GM12892 (cell line): ENCODE data around the gene ANKRD55.
"Not testable (repeated sequence)": the region's sequence is repeated elsewhere in the genome, so short reads cannot be mapped to it uniquely, and the experiment has no call there.

Experiments used
- DNase-seq: peaks from one replicate; pipeline ENCODE4 v3.0.0; 2011; ENCODE audit not compliant: insufficient read length
- FAIRE-seq: peaks from 2 replicates; lab custom pipeline; 2011; peaks lifted over from hg19 to GRCh38; lab: Jason Lieb, UNC
- POLR2A ChIP-seq: IDR thresholded peaks from 2 replicates; pipeline ENCODE4 v1.6.1; 2011; ENCODE audit warnings: low read depth, low read length, control low read depth
- POLR2AphosphoS5 ChIP-seq: IDR thresholded peaks from 2 replicates; pipeline ENCODE4 v1.6.1; 2011; ENCODE audit warnings: low read depth, low read length, control low read depth
- TAF1 ChIP-seq: IDR thresholded peaks from 2 replicates; pipeline ENCODE4 v1.6.1; 2011; ENCODE audit warnings: low read depth, mild to moderate bottlenecking, control low read depth, low read length, borderline replicate concordance

The ANKRD55 gene

DNA sequence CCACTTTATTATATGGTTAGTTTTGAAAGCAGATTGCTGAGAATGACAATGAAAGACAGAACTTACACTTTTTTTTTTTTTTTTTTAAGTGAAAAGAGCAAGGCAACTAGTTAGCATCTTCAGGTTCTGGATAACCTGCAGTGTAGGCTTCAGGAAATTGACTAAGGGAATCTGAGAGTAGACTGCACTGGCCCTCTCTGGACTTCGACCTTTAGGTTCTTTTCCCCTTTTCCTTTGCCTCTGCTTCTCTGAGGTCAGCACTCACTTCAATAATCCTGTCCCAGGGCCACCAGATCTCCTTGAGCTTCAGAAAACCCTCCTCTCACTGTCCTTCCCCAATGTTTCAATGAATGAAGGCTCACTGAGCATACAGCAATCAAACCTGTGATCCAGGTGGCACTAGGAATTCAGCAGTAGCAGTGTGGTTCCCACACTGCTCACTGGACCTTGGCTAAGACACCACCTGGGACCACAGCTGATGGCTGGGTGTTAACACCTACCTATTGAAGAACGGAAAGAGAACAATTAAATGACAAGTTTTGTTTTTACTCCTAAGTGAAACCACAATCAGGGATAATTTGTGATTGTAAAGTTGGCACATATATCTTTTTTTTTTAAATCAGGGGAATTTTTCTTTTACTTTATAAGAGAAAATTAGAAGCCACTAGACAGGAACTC lies 152.6 kb downstream of the ANKRD55 start:
- FAIRE-seq (no peak), DNase-seq (no peak)
- TF ChIP-seq POLR2AphosphoS5 (no peak), TAF1 (no peak), POLR2A (no peak)

DNA sequence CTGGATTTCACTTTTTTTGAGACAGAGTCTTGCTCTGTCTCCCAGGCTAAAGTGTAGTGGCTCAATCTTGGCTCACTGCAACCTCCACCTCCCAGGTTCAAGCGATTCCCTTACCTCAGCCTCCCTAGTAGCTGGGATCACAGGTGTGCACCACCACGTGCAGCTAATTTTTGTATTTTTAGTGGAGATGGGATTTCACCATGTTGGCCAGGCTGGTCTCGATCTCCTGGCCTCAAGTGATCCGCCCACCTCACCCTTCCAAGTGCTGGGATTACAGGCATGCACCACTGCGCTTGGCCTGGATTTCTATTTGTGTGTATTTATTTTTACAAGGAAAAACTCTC lies 154.0 kb downstream of the ANKRD55 start:
- not testable (repeated sequence) for DNase-seq, FAIRE-seq

DNA sequence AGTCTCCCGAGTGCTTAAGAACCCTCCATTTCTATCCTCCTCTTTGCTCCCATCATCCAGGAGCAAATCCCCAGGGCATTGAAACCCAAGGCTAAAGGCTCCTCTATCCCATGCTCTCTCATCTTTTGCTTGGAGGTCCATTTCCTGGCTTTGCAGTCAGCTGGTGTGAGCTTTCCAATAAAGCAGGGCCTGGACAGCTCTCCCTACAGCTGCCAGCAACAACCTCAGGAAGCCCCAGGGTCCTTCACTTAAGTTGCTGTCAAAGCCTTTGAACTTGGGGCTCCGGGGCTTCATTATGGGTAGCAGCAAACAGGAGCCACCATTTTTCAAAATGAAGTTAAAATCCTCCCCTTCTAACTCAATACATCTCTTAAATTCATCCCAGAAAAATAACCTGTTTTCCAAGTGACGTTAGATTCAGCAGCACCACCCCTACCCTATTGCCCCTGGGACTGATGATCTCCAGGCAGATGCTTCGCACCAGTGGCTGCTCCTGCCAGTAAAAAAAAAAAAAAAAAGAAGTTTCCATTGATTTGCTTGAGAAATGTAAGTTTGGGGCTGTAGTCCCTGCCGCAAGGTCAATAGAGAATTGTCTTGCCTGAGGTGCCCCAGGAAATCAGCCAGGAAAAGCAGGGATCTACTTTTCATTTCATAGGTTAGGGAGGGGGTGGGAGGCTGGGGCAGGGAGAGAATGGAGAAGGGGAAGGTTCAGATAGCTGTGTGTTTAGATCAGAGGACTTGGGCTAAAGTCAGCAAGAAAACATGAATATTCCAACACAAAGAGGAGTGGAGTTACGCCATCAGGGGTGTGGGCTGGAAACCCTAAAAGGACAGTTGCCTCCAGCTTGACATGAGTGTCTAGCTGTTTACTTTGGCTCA lies 154.6 kb downstream of the ANKRD55 start:
- DNase-seq: no peak
- TF ChIP-seq POLR2AphosphoS5: no peak
- TF ChIP-seq POLR2A: no peak
- no peak for TF ChIP-seq TAF1
- FAIRE-seq: no peak

DNA sequence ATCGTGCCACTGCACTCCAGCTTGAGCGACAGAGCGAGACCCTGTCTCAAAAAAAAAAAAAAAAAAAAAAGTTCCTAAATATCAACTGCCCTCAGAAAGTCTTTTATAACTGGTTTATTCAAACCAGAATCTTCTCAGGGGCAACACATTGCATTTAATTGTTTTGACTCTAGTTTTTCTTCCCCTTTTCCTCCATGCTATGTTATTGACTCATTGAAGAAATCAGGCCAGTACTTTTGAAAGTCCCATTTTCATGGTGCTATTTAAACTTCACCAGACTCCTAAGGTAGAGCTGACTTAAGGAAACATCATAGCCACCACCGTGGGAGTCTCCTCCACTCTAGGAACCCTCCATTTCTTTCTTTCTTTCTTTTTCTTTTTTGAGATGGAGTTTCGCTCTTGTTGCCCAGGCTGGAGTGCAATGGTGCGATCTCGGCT lies 155.3 kb downstream of the ANKRD55 start:
- no peak for DNase-seq
- no peak for FAIRE-seq
- no peak for TF ChIP-seq POLR2A
- TF ChIP-seq TAF1: no peak
- no peak for TF ChIP-seq POLR2AphosphoS5

DNA sequence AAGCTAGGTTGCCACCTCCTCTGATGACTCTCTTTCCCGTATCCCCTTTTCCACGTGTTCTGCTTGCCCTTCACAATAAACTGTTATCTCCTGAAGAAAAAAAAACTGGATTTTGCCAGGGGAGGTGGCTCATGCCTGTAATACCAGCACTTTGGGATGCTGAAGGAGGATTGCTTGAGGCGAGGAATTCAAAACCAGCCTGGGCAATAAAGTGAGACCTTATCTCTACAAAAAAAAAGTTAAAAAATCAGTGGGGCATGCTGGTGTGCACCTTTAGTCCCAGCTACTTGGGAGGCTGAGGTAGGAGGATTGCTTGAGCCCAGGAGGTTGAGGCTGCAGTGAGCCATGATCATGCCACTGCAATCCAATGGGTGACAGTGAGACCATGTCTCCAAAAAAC lies 156.6 kb downstream of the ANKRD55 start:
- TF ChIP-seq POLR2A (no peak), TAF1 (no peak), POLR2AphosphoS5 (no peak)
- no peak for DNase-seq
- no peak for FAIRE-seq

DNA sequence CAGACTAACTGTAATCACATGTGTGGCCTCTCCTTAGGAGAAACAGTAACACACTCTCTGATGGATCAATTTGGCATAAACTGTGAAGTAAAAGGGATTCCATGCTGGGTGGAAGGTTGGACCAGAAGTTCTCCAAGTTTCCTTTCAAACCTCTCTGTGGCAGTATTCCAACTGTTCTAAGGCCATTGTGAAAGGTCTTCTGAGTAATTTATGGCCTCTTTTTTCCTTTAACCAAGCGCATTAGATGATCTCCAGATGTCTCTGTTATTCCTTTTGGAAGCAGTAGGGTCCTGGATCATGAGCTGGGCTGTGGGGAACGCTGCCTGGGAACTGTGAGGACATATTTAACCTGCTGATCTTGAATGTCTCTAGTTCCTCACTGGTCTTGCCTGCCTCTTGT lies 157.8 kb downstream of the ANKRD55 start:
- FAIRE-seq: no peak

DNA sequence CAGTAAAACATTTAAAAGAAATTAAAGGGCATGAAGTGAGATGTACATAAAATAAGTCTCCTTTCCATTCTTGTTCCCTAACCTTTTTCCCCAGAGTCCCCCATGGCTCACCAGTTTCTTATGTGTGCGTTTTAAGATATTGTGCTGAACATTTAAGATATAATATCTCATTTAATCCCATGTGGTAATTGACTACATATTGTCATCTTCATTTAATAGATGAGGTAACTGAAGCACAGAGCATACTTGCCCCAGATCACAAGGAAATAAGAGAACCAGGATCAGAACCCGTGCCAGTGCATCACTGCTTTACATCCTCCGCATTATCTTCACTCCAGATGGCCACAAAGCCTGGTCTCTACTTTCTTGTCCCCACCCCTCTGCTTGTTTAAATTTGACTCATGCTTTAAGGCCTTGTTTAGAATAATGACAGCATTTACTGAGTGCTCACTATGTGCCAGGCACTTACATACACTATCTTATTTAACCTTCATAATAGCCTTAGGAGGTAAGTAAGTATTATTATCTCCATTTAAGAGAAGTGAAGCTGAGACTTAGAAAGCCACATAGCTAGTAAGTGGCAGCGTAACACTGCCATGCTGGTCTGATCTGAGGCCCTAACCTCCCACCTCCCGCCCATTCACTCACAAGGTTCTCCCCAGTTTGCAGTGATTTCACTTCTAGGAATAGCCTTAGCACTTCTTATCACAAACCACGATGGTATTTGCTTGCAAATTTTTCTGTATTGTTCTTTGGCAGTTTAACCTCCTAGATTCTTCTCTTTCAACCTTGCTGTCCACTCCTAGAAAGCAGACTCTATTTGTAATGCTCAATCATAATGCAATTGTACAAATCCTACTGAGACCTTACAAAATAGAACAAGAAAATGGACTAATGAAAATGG lies 160.0 kb downstream of the ANKRD55 start:
- no peak for TF ChIP-seq POLR2AphosphoS5
- TF ChIP-seq TAF1: no peak
- TF ChIP-seq POLR2A: no peak
- FAIRE-seq: no peak
- no peak for DNase-seq

More for the DNA sequence above, 157.8 kb downstream of the ANKRD55 start:
- DNase-seq: no peak
- TF ChIP-seq TAF1 (no peak), POLR2AphosphoS5 (no peak), POLR2A (no peak)

DNA sequence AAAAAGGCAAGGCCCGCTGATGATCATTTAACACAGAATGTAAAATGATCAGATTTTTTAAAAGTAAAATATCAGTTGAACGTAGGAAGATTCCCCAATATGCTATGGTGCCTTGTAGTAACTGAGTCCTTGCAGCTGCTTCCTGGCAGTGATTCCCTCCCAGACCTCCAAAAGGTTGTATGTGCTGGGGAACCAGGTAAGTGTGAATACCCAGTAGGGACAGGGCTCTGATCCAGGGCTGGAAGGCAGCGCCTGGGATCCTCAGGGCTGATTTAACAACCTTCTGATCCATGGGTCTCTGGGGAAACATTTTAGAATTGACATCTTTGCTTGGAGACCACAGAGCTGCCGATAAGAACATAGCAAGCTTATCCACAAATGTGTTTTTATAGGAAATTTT lies 161.7 kb downstream of the ANKRD55 start:
- FAIRE-seq (no peak), DNase-seq (no peak)
- TF ChIP-seq POLR2AphosphoS5: no peak

DNA sequence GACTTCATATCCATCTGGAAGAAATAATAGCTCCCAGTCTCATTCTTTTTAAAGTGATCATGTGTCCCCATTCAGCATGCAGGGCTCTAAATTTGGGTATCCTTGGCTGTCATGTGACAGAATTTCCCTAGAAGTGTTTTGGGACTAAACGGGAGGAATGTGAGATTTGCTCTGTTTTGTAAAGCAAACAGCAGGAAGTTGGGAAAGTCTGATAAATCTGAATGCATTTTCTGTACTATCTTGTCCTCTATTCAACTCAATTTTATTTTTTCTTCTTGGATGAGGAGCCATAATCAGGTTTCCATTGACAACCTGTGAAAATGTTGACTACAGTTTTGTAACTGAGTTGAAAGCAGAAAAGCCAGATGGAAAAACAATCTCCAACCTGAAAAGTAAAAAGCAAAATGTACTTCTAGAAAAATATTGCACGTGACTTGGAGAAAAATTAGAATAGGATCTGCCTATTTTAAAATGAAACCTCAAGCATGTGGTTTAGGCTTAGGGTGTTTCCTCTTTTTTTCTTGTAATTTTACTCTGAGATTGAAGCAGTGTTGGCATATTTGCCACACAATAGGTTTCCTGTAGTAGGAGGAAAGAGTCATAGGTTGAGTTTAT lies 162.2 kb downstream of the ANKRD55 start:
- no peak for DNase-seq
- no peak for FAIRE-seq
- TF ChIP-seq POLR2AphosphoS5 (no peak), POLR2A (no peak), TAF1 (no peak)

DNA sequence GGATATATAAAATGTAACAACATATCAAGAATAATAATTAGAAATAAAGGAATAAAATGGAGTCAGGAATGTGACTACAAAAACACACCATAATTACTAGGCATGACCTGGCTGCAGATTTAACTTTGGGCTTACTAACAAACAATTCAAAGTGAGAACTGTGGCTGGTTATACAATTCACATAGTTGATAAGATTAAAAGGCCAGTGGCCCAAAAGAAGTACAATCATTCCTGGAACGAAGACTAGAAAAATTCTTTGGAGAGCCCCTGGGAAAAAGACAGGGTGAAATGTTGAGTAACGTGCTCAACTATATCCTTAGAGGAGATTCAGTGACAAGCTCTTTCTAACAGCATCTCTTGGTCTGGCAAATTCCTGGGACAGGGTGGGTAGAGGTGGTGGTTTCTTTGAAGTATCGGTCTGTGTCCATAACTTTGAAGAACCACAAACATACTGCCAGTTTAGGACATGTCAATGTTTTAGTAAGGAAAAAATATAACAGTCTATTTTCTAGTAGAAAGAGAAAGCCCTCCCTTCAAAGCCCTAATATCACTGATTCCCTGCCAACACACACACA lies 163.4 kb downstream of the ANKRD55 start:
- DNase-seq (no peak), FAIRE-seq (no peak)
- TF ChIP-seq TAF1 (no peak), POLR2A (no peak), POLR2AphosphoS5 (no peak)
